SJSA1 (cell line): ENCODE results near the gene KCNT2. TPM values are rescaled to one million over a fixed set of nuclear protein-coding genes. Genes with fewer than 3 reads are reported as not detected.

ENCODE experiments used
- DNase-seq, 2 experiments: peaks; one replicate each; pipeline ENCODE4 v3.0.0-alpha.2; 2015 to 2020; ENCODE audit warnings: low spot score in 2 of 2, low read depth in 1 of 2
- H3K27ac ChIP-seq: fragments of 250-450 bp; sonication (Bioruptor Pico); 2 replicates; pipeline ENCODE4 v1.5.1; 2020; ENCODE audit warnings: mild to moderate bottlenecking, moderate library complexity
- H3K27me3 ChIP-seq: fragments of 250-450 bp; sonication (Bioruptor Pico); replicated peaks from 2 replicates; pipeline ENCODE4 v1.5.1; 2020; ENCODE audit warnings: mild to moderate bottlenecking, moderate library complexity
- H3K36me3 ChIP-seq: fragments of 250-450 bp; sonication (Bioruptor Pico); 2 replicates; pipeline ENCODE4 v1.5.1; 2020; ENCODE audit warnings: mild to moderate bottlenecking
- H3K4me1 ChIP-seq: fragments of 250-450 bp; sonication (Bioruptor Pico); replicated peaks from 2 replicates; pipeline ENCODE4 v1.6.1; 2021; ENCODE audit warnings: mild to moderate bottlenecking
- H3K4me3 ChIP-seq: fragments of 250-450 bp; sonication (Bioruptor Pico); 2 replicates; pipeline ENCODE4 v1.5.1; 2020; ENCODE audit warnings: mild to moderate bottlenecking
- H3K9me3 ChIP-seq: fragments of 250-450 bp; sonication (Bioruptor Pico); replicated peaks from 2 replicates; pipeline ENCODE4 v1.5.1; 2020; ENCODE audit warnings: mild to moderate bottlenecking
- total RNA-seq: library from RNA; depleted of rRNA; stranded (reverse); fragments of >200 nt; shearing (Covaris generic); gene quantifications from 2 replicates; pipeline ENCODE4 v1.2.3, GENCODE V29; 2014

KCNT2 gene
- total RNA-seq, 1 experiment from 2014 or later: 0.05 TPM

GRCh38 chr1:196407358-196408051 lies 200.7 kb downstream of the KCNT2 start:
- DNase-seq: peak in 1 of 2 experiments; percentile 31
- Histone ChIP-seq H3K27me3 (no peaks in the 10 kb centered on the region), H3K9me3 (no peaks in the 10 kb centered on the region), H3K4me3 (no peak overlapping the region), H3K4me1 (peaks cover 9% of the 10 kb centered on the region; the same call in 1 of the 2 replicates), H3K36me3 (no peaks in the 10 kb centered on the region), H3K27ac (peak overlapping the region; percentile 17; the same call in 1 of the 2 replicates)

GRCh38 chr1:196405839-196406238 lies 202.4 kb downstream of the KCNT2 start:
- H3K27ac ChIP-seq: no peak overlapping the region
- no peaks in the 10 kb centered on the region for H3K9me3 ChIP-seq
- H3K36me3 ChIP-seq: no peaks in the 10 kb centered on the region
- no peaks in the 10 kb centered on the region for H3K27me3 ChIP-seq
- H3K4me3 ChIP-seq: no peak overlapping the region
- no peak for DNase-seq
- peaks cover 9% of the 10 kb centered on the region; the same call in 1 of the 2 replicates for H3K4me1 ChIP-seq

- H3K27ac ChIP-seq: no peak overlapping the region
- H3K4me1 ChIP-seq: peaks cover 4% of the 10 kb centered on the region; the same call in 1 of the 2 replicates
- no peaks in the 10 kb centered on the region for H3K36me3 ChIP-seq
- no peaks in the 10 kb centered on the region for H3K9me3 ChIP-seq
- H3K27me3 ChIP-seq: no peaks in the 10 kb centered on the region
- DNase-seq: no peak
- no peak overlapping the region for H3K4me3 ChIP-seq
Observed at GRCh38 chr1:196403803-196404690, 204.2 kb downstream of the KCNT2 start.

- H3K36me3 ChIP-seq: no peaks in the 10 kb centered on the region
- no peaks in the 10 kb centered on the region for H3K9me3 ChIP-seq
- H3K27ac ChIP-seq: no peak overlapping the region
- H3K4me3 ChIP-seq: no peak overlapping the region
- H3K4me1 ChIP-seq: no peaks in the 10 kb centered on the region
- no peak for DNase-seq
- no peaks in the 10 kb centered on the region for H3K27me3 ChIP-seq
Observed at GRCh38 chr1:196401891-196402290, 206.3 kb downstream of the KCNT2 start.

DNA sequence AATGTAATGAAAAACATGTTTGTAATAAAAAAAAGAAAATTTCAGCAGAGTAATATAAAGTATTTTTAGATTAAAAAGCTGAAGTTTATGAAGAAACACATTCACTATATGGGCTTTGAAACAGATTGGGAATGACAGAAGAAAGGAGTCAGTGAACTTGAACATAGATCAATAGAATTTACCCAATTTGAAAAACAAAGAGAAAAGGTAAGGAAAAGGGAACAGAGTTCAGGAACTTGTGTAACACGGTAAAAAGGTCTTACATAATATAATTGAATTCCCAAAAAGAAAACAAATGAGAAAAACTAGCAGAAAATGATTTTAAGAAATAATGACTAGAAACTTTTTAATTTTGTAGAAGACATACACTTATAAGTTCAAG lies 206.8 kb downstream of the KCNT2 start:
- no peak for DNase-seq
- no peak overlapping the region for H3K4me3 ChIP-seq
- H3K9me3 ChIP-seq: no peaks in the 10 kb centered on the region
- H3K27ac ChIP-seq: no peak overlapping the region
- H3K27me3 ChIP-seq: no peaks in the 10 kb centered on the region
- no peaks in the 10 kb centered on the region for H3K4me1 ChIP-seq
- no peaks in the 10 kb centered on the region for H3K36me3 ChIP-seq

- no peak for DNase-seq
- no peak overlapping the region for H3K4me3 ChIP-seq
- no peaks in the 10 kb centered on the region for H3K4me1 ChIP-seq
- H3K36me3 ChIP-seq: no peaks in the 10 kb centered on the region
- H3K27me3 ChIP-seq: no peaks in the 10 kb centered on the region
- H3K27ac ChIP-seq: no peak overlapping the region
- H3K9me3 ChIP-seq: no peaks in the 10 kb centered on the region
Observed at GRCh38 chr1:196400478-196401451, 207.5 kb downstream of the KCNT2 start.

GRCh38 chr1:196399713-196400112 lies 208.5 kb downstream of the KCNT2 start:
- Histone ChIP-seq H3K36me3 (no peaks in the 10 kb centered on the region), H3K9me3 (no peaks in the 10 kb centered on the region), H3K4me3 (no peak overlapping the region), H3K27ac (no peak overlapping the region), H3K27me3 (no peaks in the 10 kb centered on the region), H3K4me1 (no peaks in the 10 kb centered on the region)
- DNase-seq: no peak

DNA sequence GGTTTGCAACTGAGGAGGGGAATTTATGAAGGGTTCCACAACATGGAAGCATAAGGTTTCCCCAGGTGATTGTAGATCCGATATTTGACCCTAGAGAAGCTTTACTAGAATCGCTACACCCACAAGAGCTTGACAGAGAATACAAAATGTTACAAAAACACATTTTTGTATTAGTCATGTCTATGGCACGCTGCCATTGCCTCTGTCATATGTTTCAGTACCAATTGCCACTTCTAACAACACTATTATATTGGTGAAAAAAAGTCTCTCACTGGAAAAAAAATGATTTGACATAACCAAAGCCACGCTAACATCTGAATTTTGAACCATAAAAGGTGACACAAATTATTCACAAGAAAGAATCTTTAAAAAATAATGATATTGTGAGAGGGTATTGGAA lies 214.5 kb downstream of the KCNT2 start:
- H3K27ac ChIP-seq: no peak overlapping the region
- peak; percentile 28 to 41 for DNase-seq
- no peak overlapping the region for H3K4me3 ChIP-seq
- no peaks in the 10 kb centered on the region for H3K4me1 ChIP-seq
- H3K27me3 ChIP-seq: no peaks in the 10 kb centered on the region
- no peaks in the 10 kb centered on the region for H3K36me3 ChIP-seq
- no peaks in the 10 kb centered on the region for H3K9me3 ChIP-seq

- no peaks in the 10 kb centered on the region for H3K4me1 ChIP-seq
- no peak overlapping the region for H3K4me3 ChIP-seq
- H3K36me3 ChIP-seq: no peaks in the 10 kb centered on the region
- H3K27me3 ChIP-seq: no peaks in the 10 kb centered on the region
- no peaks in the 10 kb centered on the region for H3K9me3 ChIP-seq
- no peak for DNase-seq
- no peak overlapping the region for H3K27ac ChIP-seq
Observed at GRCh38 chr1:196393282-196393681, 215.0 kb downstream of the KCNT2 start.

- Histone ChIP-seq H3K36me3 (no peaks in the 10 kb centered on the region), H3K9me3 (no peaks in the 10 kb centered on the region), H3K27me3 (no peaks in the 10 kb centered on the region), H3K4me1 (no peaks in the 10 kb centered on the region), H3K27ac (no peak overlapping the region), H3K4me3 (no peak overlapping the region)
- no peak for DNase-seq
Observed at GRCh38 chr1:196387766-196388165, 220.5 kb downstream of the KCNT2 start.

DNA sequence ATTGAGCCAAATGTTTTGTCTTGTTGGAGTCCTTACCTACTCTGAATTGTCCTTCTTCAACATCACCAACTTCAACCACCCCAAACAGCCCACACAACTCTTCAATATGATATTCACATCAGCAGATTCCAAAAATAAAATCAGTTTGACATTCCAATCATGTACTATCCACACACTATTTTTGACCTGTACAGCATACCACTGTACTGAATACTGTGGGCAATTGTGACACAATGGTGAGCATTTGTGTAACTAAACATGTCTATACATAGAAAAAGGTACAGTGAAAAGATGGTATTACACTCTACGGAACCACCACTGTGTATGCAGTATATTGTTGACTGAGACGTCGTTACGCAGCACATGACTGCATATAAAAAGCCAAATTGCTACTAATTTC lies 223.1 kb downstream of the KCNT2 start:
- no peaks in the 10 kb centered on the region for H3K27me3 ChIP-seq
- no peaks in the 10 kb centered on the region for H3K4me1 ChIP-seq
- no peak overlapping the region for H3K27ac ChIP-seq
- H3K9me3 ChIP-seq: no peaks in the 10 kb centered on the region
- DNase-seq: no peak
- no peak overlapping the region for H3K4me3 ChIP-seq
- no peaks in the 10 kb centered on the region for H3K36me3 ChIP-seq

DNA sequence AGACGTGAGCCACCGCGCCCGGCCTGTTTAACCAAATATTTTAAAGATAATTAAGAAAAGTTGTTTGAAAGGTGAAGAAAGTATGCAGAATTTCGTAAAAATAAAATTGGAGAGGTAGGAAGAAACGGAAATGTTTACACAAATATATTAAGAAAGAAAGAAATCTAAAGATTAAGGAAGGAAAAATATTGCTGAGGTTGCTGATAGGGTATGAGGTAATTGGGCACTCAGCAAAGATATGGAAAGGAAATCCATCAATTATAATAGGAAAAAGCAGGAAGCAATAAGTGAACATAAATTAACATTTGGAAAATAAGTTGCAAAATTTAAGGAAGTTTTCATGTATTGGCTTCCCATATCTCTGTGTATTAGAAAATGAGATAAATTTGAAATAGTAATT lies 225.9 kb downstream of the KCNT2 start:
- H3K27me3 ChIP-seq: no peaks in the 10 kb centered on the region
- no peak overlapping the region for H3K4me3 ChIP-seq
- DNase-seq: no peak
- H3K4me1 ChIP-seq: no peaks in the 10 kb centered on the region
- H3K9me3 ChIP-seq: no peaks in the 10 kb centered on the region
- no peak overlapping the region for H3K27ac ChIP-seq
- no peaks in the 10 kb centered on the region for H3K36me3 ChIP-seq

GRCh38 chr1:196381544-196381943 lies 226.7 kb downstream of the KCNT2 start:
- Histone ChIP-seq H3K9me3 (no peaks in the 10 kb centered on the region), H3K27me3 (no peaks in the 10 kb centered on the region), H3K4me3 (no peak overlapping the region), H3K27ac (no peak overlapping the region), H3K36me3 (no peaks in the 10 kb centered on the region), H3K4me1 (no peaks in the 10 kb centered on the region)
- DNase-seq: no peak
